ENCODE measurements around the gene EGFL8.
A peak's percentile ranks its signal among the peaks of the same experiment; 100 is the strongest.
"Not testable (repeated sequence)": the region's sequence is repeated elsewhere in the genome, so short reads cannot be mapped to it uniquely, and the experiment has no call there.

EGFL8 gene

GRCh38 chr6:32178547-32179440, 14.4 kb downstream of the EGFL8 start:
- no peak for DNase-seq (ENCODE audit: low read depth, low spot score)
- H3K4me3 ChIP-seq (ENCODE audit: low read length): peak overlapping the region; percentile 96

- no peak overlapping the region for H3K4me3 ChIP-seq (ENCODE audit: low read length)
- DNase-seq (ENCODE audit: low read depth, low spot score): no peak
These were observed 15.5 kb downstream of the EGFL8 start for GRCh38 chr6:32179766-32180405.

GRCh38 chr6:32181148-32181702, 16.8 kb downstream of the EGFL8 start:
- no peak overlapping the region for H3K4me3 ChIP-seq (ENCODE audit: low read length)

GRCh38 chr6:32181915-32182529, 17.6 kb downstream of the EGFL8 start:
- DNase-seq (ENCODE audit: low read depth, low spot score): no peak
- H3K4me3 ChIP-seq (ENCODE audit: low read length): no peak overlapping the region

More at GRCh38 chr6:32181148-32181702, 16.8 kb downstream of the EGFL8 start:
- DNase-seq (ENCODE audit: low read depth, low spot score): no peak

- DNase-seq (ENCODE audit: low read depth, low spot score): no peak
- H3K4me3 ChIP-seq (ENCODE audit: low read length): no peak overlapping the region
These were observed 18.2 kb downstream of the EGFL8 start for GRCh38 chr6:32182555-32182981.

GRCh38 chr6:32183030-32183429, 18.6 kb downstream of the EGFL8 start:
- no peak overlapping the region for H3K4me3 ChIP-seq (ENCODE audit: low read length)
- DNase-seq (ENCODE audit: low read depth, low spot score): no peak

GRCh38 chr6:32183483-32184083, 19.2 kb downstream of the EGFL8 start:
- no peak overlapping the region for H3K4me3 ChIP-seq (ENCODE audit: low read length)
- no peak for DNase-seq (ENCODE audit: low read depth, low spot score)

GRCh38 chr6:32184084-32184640, 19.8 kb downstream of the EGFL8 start, which contains the start of gene AGER:
TSS of gene AGER (minus strand) at chr6:32184253. CDS start at chr6:32184222, 31 bp downstream.
- DNase-seq (ENCODE audit: low read depth, low spot score): no peak
- no peak within 1 kb of the TSS for H3K4me3 ChIP-seq (ENCODE audit: low read length)

GRCh38 chr6:32185681-32186131, 21.3 kb downstream of the EGFL8 start:
- DNase-seq (ENCODE audit: low read depth, low spot score); H3K4me3 ChIP-seq (ENCODE audit: low read length): not testable (repeated sequence)

- H3K4me3 ChIP-seq (ENCODE audit: low read length); DNase-seq (ENCODE audit: low read depth, low spot score): not testable (repeated sequence)
These were observed 21.9 kb downstream of the EGFL8 start for GRCh38 chr6:32186151-32186840.

- no peak for DNase-seq (ENCODE audit: low read depth, low spot score)
- H3K4me3 ChIP-seq (ENCODE audit: low read length): no peak overlapping the region
These were observed 22.8 kb downstream of the EGFL8 start for GRCh38 chr6:32187009-32187709.

GRCh38 chr6:32187725-32188380, 23.5 kb downstream of the EGFL8 start:
- H3K4me3 ChIP-seq (ENCODE audit: low read length); DNase-seq (ENCODE audit: low read depth, low spot score): not testable (repeated sequence)

GRCh38 chr6:32188381-32189068, 24.1 kb downstream of the EGFL8 start:
- H3K4me3 ChIP-seq (ENCODE audit: low read length): peak overlapping the region; percentile 64
- DNase-seq (ENCODE audit: low read depth, low spot score): no peak

- DNase-seq (ENCODE audit: low read depth, low spot score): no peak
- H3K4me3 ChIP-seq (ENCODE audit: low read length): peak overlapping the region; percentile 64
These were observed 24.8 kb downstream of the EGFL8 start for GRCh38 chr6:32189069-32189741.

GRCh38 chr6:32189742-32190053, 25.3 kb downstream of the EGFL8 start:
- peak overlapping the region; percentile 64 for H3K4me3 ChIP-seq (ENCODE audit: low read length)

More at GRCh38 chr6:32189742-32190053, 25.3 kb downstream of the EGFL8 start:
- DNase-seq (ENCODE audit: low read depth, low spot score): no peak

Data from Jurkat, Clone E6-1 (cell line).